Choroid plexus epithelial cell (primary cell): ENCODE measurements around the gene AAGAB.

Experiments used
- DNase-seq: peaks from one replicate; pipeline ENCODE4 v3.0.0-alpha.2; 2010; ENCODE audit warnings: low read depth
- H3K4me3 ChIP-seq: 2 replicates; pipeline ENCODE4 v1.5.1; 2011; ENCODE audit warnings: low read depth, mild to moderate bottlenecking, control low read depth, low read length, moderate library complexity
- TF ChIP-seq, protein P1 (sequence below): conservative IDR thresholded peaks from 2 replicates; pipeline ENCODE4 v1.5.1; 2011; ENCODE audit warnings: low read depth, mild to moderate bottlenecking, control low read depth, inconsistent platforms, low read length, moderate library complexity

AAGAB gene

DNA sequence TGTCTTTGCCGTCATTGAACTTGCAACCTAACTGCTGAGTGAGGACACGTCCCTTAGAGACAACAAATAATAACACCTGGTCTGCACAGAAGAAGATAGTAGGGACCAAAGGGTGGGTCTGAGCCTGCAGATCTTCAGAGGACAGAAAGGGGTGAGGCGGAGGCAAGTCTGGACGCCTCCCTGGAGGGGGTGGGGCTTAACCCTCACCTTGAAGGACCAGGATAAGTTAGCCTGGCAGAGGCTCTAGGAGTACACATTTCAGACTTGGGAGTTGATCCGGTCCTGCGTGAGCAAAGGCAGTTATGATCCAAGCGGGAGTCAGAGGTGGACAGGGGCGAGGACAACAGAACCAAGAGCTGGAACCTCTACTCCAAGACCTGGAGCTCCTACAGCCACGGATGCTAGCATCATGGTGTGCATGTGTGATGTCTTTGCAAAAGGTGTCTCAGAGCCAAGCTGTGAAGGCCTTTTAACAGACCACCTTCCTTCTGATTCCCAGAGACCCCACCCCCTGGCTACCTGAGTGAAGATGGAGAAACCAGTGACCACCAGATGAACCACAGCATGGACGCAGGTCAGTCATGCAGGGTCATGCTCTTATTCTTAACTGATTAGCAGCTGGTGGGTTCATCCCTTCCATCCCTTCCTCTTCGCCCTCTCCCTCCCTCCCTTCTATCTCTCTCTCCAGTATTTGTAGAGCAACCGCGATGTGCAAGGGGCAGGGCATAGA lies 88.0 kb downstream of the AAGAB start:
- TF ChIP-seq, protein P1, sequence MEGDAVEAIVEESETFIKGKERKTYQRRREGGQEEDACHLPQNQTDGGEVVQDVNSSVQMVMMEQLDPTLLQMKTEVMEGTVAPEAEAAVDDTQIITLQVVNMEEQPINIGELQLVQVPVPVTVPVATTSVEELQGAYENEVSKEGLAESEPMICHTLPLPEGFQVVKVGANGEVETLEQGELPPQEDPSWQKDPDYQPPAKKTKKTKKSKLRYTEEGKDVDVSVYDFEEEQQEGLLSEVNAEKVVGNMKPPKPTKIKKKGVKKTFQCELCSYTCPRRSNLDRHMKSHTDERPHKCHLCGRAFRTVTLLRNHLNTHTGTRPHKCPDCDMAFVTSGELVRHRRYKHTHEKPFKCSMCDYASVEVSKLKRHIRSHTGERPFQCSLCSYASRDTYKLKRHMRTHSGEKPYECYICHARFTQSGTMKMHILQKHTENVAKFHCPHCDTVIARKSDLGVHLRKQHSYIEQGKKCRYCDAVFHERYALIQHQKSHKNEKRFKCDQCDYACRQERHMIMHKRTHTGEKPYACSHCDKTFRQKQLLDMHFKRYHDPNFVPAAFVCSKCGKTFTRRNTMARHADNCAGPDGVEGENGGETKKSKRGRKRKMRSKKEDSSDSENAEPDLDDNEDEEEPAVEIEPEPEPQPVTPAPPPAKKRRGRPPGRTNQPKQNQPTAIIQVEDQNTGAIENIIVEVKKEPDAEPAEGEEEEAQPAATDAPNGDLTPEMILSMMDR = no peak
- H3K4me3 ChIP-seq = peak overlapping the region; percentile 21
- no peak for DNase-seq

DNA sequence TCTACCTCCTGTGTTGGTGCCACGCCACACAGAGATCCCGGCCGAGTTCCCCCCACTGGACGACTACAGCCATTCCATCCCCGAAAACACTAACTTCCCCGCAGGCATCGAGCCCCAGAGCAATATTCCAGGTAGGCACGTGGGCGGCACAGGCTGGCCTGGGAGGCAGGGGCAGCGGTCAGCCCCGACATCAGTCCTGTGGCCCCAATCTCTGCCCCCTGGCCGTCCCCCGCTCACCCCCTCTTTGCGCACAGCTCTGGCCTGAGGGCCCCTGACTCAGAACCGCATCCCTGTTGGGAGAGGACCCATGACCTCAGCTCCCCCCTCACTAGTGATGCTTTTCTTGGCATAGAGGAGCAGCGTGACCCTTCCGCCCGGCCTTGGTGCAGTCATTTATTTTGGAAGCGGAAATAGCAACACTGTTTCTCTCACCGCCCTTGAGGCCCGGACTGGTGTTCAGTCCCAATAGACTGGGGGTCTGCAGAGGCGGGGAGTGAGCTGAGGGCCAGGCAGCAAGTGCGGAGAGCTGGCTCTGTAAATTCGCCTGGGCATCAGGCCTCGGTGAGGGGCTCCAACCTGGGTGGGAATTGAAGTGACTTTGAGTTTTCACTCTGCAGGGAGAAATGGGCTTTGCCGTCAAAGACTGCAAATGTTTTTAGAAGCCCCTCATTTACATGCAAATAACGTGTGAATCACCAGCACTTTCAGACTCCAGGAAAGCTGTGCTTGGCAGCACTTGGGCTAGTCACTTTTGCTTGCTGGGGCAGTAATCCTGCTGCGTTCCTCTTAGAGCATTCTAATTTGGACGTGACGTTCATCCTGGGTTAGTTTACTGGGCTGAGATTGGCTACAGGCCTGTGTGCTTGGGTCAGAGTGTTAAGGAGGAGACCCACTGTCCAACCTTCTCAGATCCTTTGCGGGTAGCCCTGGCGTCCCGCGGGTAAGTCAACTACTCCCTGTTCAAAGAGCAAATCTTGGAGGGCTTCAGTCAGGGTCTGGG lies 88.9 kb downstream of the AAGAB start:
- peak; percentile 95 for DNase-seq
- no peak overlapping the region for H3K4me3 ChIP-seq
- TF ChIP-seq, protein P1 = no peak

DNA sequence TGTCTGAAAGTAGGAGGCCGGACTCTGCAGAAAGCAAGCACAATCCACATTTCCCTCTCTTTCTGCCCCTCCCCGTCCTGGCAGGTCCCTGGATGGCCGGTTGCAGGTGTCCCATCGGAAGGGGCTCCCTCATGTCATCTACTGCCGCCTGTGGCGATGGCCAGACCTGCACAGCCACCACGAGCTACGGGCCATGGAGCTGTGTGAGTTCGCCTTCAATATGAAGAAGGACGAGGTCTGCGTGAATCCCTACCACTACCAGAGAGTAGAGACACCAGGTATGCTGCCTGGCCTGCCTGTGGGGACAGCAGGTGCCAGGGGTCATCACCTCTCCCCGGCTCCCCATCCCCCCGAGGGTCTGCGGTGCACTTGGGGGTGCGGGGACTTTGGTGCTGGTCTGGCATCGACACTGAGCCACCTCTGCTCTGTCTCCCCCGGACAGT lies 89.6 kb downstream of the AAGAB start:
- TF ChIP-seq, protein P1 = peak; percentile 21
- H3K4me3 ChIP-seq = no peak overlapping the region
- no peak for DNase-seq

DNA sequence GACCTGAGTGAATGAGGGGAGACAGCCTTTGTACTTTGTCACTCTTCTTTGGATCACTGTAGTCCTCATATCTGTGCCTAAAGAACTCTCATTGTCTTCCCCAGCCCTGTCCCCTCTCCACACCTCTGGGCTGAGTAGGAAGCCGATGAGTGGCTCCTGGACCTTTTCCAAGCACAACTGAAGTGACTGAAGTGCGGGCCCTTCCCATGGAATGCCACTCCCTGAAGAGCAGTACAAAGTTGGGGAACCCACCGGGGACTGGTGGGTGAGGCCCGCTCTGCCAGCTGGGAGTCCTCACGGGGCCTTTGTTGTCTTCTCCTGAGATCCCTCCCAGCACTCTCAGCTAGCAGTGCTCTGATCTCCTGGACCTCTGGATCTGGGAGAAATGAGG lies 90.1 kb downstream of the AAGAB start:
- TF ChIP-seq, protein P1 = no peak
- peak; percentile 49 for DNase-seq
- H3K4me3 ChIP-seq = no peak overlapping the region

DNA sequence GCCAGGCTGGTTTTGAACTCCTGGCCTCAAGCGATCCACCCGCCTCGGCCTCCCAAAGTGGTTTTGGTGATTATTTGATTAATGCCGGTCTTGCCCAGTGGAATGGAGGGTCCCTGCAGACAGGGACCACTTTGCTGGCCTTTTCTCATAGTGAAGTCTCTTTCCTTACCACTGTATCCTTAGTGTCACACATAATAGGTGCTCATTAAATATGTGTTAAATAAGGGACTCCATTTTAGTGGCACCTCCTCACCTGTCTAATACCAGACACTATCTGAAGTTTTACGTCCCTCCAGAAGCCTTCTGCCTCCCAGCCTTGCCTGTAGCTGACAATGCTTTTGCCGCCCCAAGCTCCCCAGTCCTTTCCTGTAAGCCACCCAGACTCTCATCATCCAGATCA lies 91.3 kb downstream of the AAGAB start:
- H3K4me3 ChIP-seq = no peak overlapping the region
- no peak for DNase-seq
- TF ChIP-seq, protein P1 = no peak

DNA sequence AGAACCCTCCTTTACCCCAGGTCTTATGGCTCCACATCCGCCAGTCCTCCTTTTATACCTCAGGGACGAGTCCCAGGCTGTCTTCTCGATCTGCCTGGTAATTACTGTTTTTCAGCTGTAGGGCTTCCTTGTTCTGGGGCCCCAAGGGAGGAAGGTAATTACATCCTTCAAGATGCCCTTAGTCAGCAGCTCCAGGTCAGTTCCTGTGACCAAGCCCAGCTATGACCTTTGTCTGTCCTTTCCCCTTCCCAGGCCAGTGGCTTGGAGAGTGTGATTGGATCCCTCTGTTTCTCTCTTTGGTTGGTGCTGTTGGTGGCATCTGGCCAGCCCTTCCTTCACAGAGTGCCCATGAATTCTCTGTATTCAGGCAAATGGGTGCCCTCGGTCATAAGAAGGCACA lies 92.6 kb downstream of the AAGAB start:
- H3K4me3 ChIP-seq = no peak overlapping the region
- TF ChIP-seq, protein P1 = no peak
- no peak for DNase-seq
